GM12875 (cell line): Measurements from ENCODE around the gene LRCH1.

Source experiments
- H3K4me3 ChIP-seq: one replicate; pipeline ENCODE4 v1.5.1; 2011; ENCODE audit warnings: low read depth, low read length, control low read depth
- CTCF ChIP-seq: IDR thresholded peaks from 2 replicates; pipeline ENCODE4 v1.5.1; 2011; ENCODE audit warnings: low read depth, mild to moderate bottlenecking, control low read depth, inconsistent platforms, low read length, moderate library complexity, borderline replicate concordance; ENCODE audit not compliant: insufficient read depth

Gene LRCH1

DNA sequence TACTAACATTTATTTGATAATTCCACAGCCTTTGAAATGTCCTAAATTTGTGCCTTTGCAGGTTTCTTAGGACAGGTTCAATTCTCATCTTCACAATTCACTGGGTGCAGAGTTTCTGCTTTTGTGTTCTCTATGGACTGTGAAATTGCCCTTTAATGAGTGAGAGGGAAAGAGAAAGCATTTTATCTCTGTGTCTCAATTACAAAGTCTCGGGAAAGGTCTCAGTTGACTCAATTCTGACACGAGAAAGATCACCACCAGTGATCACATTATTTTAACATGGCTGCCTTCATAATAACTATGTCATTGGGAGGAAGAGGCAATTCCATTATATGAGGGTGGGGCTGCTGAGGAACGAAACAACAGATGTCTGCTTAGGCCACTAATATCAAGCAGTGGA lies 26.2 kb upstream of the LRCH1 start:
- TF ChIP-seq CTCF, result no peak
- no peak overlapping the region for H3K4me3 ChIP-seq

GRCh38 chr13:46527237-46527636 lies 25.7 kb upstream of the LRCH1 start:
- TF ChIP-seq CTCF, result no peak
- no peak overlapping the region for H3K4me3 ChIP-seq

- no peak for TF ChIP-seq CTCF
- H3K4me3 ChIP-seq, result no peak overlapping the region
Observed at GRCh38 chr13:46529216-46529919, 23.6 kb upstream of the LRCH1 start.

- no peak overlapping the region for H3K4me3 ChIP-seq
- TF ChIP-seq CTCF, result no peak
Observed at GRCh38 chr13:46530084-46530935, 22.7 kb upstream of the LRCH1 start.

DNA sequence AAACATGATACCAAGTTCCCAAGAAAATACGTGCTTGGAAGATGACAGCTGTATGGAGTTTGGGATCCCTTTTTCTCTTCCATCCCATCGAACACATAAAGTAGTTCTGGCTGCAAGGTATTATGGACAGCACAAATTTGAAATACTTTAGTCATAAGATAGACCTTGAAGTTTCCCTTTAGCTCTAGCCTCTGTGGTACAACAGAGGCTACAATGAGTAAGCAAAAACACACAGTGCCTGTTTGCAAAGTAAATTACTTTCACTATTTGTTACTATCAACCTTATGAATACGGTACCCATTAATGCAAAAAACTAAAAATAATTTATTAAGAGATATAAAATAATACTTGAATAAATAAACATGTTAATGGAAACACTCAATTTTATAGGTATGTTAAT lies 21.0 kb upstream of the LRCH1 start:
- no peak for TF ChIP-seq CTCF
- no peak overlapping the region for H3K4me3 ChIP-seq

GRCh38 chr13:46535002-46535401 lies 18.0 kb upstream of the LRCH1 start:
- no peak overlapping the region for H3K4me3 ChIP-seq
- TF ChIP-seq CTCF, result no peak

- H3K4me3 ChIP-seq, result no peak overlapping the region
- TF ChIP-seq CTCF, result no peak
Observed at GRCh38 chr13:46535825-46536224, 17.1 kb upstream of the LRCH1 start.
